NCI-H1048 (cell line): Measurements from ENCODE around the gene PIN4.
"Not testable (repeated sequence)": the region's sequence is repeated elsewhere in the genome, so short reads cannot be mapped to it uniquely, and the experiment has no call there.

Source experiments
- DNase-seq: peaks from one replicate; lab custom pipeline; 2025; lab: John Stamatoyannopoulos, UW

PIN4 gene

GRCh38 chrX:72202792-72203401 lies 21.3 kb downstream of the PIN4 start:
- DNase-seq: no peak

GRCh38 chrX:72203421-72203820 lies 21.9 kb downstream of the PIN4 start:
- no peak for DNase-seq

- no peak for DNase-seq
These were observed 24.1 kb downstream of the PIN4 start for GRCh38 chrX:72205706-72206105.

- no peak for DNase-seq
These were observed 25.8 kb downstream of the PIN4 start for GRCh38 chrX:72207366-72207765.

GRCh38 chrX:72208126-72208800 lies 26.7 kb downstream of the PIN4 start:
- no peak for DNase-seq

GRCh38 chrX:72216973-72217372 lies 35.4 kb downstream of the PIN4 start:
- DNase-seq: no peak

- DNase-seq: not testable (repeated sequence)
These were observed 38.8 kb downstream of the PIN4 start for GRCh38 chrX:72220375-72220774.

- DNase-seq: no peak
These were observed 48.7 kb downstream of the PIN4 start for GRCh38 chrX:72230290-72230689.

GRCh38 chrX:72236841-72237240 lies 55.3 kb downstream of the PIN4 start:
- no peak for DNase-seq

- DNase-seq: no peak
These were observed 56.6 kb downstream of the PIN4 start for GRCh38 chrX:72238183-72238582.

GRCh38 chrX:72238721-72239475 lies 57.3 kb downstream of the PIN4 start, which contains the start of gene ERCC6L:
Gene ERCC6L (minus strand): TSS chrX:72239027. CDS start chrX:72238911, 116 bp downstream.
- DNase-seq: peak; percentile 67

- no peak for DNase-seq
These were observed 59.4 kb downstream of the PIN4 start for GRCh38 chrX:72240976-72241375.

- no peak for DNase-seq
These were observed 61.9 kb downstream of the PIN4 start for GRCh38 chrX:72243472-72243871.

- DNase-seq: peak; percentile 31
These were observed 64.0 kb downstream of the PIN4 start for GRCh38 chrX:72245461-72246089.

GRCh38 chrX:72247206-72247942 lies 65.8 kb downstream of the PIN4 start:
- no peak for DNase-seq
